DND-41 (cell line): Measurements from ENCODE around the gene PRG2.

Experiments used
- EZH2 ChIP-seq: IDR thresholded peaks from 3 replicates; pipeline ENCODE4 v1.6.1; 2012; ENCODE audit warnings: borderline replicate concordance, low read depth, mild to moderate bottlenecking, moderate library complexity, low read length, inconsistent platforms; ENCODE audit not compliant: severe bottlenecking
- TF ChIP-seq, protein P1 (sequence below): IDR thresholded peaks from 2 replicates; pipeline ENCODE4 v1.5.1; 2012; ENCODE audit warnings: borderline replicate concordance, low read length, moderate library complexity, mild to moderate bottlenecking; ENCODE audit not compliant: poor library complexity, severe bottlenecking; ENCODE audit errors: extremely low read depth

DNA sequence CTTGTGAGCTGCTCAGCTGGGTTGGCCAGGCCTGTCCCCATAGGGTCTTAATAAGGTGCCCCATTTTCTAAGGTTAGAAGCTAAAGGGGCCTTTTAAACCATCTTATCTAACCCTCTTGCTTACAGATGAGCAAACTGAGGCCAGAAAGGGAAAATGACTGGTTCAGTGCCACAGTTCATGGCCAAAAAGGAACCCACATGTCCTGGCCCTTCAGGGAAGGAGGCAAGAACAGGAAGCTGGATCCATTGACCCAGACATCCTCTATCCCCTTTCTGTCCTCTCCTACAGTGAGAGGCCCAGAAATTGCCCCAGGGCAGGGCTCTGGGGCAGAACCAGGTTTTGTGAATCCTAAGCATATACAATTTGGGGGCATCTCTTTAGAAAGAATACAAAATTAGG, 19.5 kb downstream of the PRG2 start:
- TF ChIP-seq, protein P1, sequence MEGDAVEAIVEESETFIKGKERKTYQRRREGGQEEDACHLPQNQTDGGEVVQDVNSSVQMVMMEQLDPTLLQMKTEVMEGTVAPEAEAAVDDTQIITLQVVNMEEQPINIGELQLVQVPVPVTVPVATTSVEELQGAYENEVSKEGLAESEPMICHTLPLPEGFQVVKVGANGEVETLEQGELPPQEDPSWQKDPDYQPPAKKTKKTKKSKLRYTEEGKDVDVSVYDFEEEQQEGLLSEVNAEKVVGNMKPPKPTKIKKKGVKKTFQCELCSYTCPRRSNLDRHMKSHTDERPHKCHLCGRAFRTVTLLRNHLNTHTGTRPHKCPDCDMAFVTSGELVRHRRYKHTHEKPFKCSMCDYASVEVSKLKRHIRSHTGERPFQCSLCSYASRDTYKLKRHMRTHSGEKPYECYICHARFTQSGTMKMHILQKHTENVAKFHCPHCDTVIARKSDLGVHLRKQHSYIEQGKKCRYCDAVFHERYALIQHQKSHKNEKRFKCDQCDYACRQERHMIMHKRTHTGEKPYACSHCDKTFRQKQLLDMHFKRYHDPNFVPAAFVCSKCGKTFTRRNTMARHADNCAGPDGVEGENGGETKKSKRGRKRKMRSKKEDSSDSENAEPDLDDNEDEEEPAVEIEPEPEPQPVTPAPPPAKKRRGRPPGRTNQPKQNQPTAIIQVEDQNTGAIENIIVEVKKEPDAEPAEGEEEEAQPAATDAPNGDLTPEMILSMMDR: no peak
- no peak for TF ChIP-seq EZH2
